Nephron progenitor cell (in vitro differentiated cells): ENCODE measurements around the gene MYOZ3.
A peak's percentile ranks its signal among the peaks of the same experiment; 100 is the strongest.

ENCODE experiments used
- DNase-seq: peaks from one replicate; pipeline ENCODE4 v3.0.0; 2021
- H3K27ac Mint-ChIP-seq: 2 replicates; pipeline ENCODE4 v1.8.0; 2021; ENCODE audit warnings: mild to moderate bottlenecking, moderate library complexity, mixed read lengths
- H3K27me3 Mint-ChIP-seq: 2 replicates; pipeline ENCODE4 v1.8.0; 2021; ENCODE audit warnings: mild to moderate bottlenecking, low read depth, mixed read lengths; ENCODE audit not compliant: poor library complexity
- H3K36me3 Mint-ChIP-seq: 2 replicates; pipeline ENCODE4 v1.8.0; 2021; ENCODE audit warnings: low read depth, mixed read lengths
- H3K4me1 Mint-ChIP-seq: 2 replicates; pipeline ENCODE4 v1.8.0; 2021; ENCODE audit warnings: mixed read lengths
- H3K4me3 Mint-ChIP-seq: 2 replicates; pipeline ENCODE4 v1.8.0; 2021; ENCODE audit warnings: mild to moderate bottlenecking, moderate library complexity, mixed read lengths
- H3K9me3 Mint-ChIP-seq: 2 replicates; pipeline ENCODE4 v1.8.0; 2021; ENCODE audit warnings: mild to moderate bottlenecking, moderate library complexity, mixed read lengths
- TF ChIP-seq, protein P1 (sequence below): fragments of 200-600 bp; sonication (generic); IDR thresholded peaks from 2 replicates; pipeline ENCODE4 v1.5.0; 2021; ENCODE audit warnings: antibody characterized with exemption

The MYOZ3 gene

DNA sequence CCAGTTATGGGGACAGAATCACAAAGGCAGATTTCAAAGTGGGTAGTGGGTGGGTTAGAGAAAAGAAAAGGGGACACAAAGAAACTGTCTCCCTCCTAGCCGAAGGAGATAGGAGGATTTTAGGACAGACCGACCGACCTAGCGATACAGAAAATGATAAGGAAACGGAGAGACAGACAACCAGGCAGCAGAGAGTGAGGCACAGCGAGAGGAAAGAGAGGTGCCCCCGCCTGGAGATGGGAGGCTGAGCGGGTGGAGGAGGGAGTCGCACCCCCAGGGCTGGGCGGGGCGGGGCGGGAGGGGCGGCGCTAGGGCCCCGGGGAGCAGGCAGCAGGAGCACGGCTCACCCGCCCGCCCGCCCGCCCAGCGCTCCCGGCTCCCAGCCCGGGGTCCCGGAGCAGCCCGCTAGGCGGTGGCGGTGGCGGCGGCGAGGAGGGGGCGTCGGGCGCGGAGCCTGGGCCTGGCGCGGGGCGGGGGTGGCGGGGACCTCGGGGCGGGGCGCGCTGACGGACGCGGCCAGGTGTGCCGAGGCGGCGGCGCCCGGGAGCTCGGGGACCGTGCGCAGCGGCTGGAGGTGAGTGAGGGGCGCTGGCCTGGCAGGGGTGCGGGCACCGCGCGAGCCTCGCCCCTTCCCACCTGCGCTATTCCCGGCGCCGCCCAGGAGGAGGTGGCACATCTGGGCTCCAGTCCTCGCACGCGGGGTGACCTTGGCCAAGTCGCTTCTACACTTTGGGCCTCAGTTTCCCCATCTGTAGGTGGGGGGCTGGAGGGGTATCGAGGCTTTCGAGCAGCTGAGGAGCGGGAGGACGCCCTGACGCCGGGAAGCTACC lies 36.5 kb upstream of the MYOZ3 start:
- peaks cover 30% of the 10 kb centered on the region for H3K4me1 Mint-ChIP-seq
- no peaks in the 10 kb centered on the region for H3K36me3 Mint-ChIP-seq
- no peak overlapping the region for H3K27ac Mint-ChIP-seq
- H3K4me3 Mint-ChIP-seq: peak overlapping the region; percentile 86
- TF ChIP-seq, protein P1, sequence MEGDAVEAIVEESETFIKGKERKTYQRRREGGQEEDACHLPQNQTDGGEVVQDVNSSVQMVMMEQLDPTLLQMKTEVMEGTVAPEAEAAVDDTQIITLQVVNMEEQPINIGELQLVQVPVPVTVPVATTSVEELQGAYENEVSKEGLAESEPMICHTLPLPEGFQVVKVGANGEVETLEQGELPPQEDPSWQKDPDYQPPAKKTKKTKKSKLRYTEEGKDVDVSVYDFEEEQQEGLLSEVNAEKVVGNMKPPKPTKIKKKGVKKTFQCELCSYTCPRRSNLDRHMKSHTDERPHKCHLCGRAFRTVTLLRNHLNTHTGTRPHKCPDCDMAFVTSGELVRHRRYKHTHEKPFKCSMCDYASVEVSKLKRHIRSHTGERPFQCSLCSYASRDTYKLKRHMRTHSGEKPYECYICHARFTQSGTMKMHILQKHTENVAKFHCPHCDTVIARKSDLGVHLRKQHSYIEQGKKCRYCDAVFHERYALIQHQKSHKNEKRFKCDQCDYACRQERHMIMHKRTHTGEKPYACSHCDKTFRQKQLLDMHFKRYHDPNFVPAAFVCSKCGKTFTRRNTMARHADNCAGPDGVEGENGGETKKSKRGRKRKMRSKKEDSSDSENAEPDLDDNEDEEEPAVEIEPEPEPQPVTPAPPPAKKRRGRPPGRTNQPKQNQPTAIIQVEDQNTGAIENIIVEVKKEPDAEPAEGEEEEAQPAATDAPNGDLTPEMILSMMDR: no peak
- no peaks in the 10 kb centered on the region for H3K9me3 Mint-ChIP-seq
- DNase-seq: peak; percentile 76
- H3K27me3 Mint-ChIP-seq: peaks cover 25% of the 10 kb centered on the region

DNA sequence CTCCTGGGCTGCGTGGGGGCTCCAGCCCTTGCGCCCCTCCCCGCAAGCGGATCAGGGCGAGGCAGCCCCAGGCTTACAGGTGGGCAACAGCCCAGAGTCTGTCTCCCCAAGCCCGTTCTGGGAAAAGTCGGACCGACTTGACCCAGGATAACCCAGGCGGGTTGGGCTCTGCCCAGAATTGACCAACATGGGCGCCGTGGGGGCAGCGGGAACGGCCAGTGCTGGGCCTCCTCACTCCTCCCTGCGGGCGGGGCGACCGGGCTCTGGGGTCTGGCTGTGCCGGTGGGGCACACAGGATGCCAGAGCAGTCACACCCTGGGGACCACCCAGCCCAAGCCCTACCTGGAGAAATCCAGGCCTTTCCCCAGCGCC lies 35.9 kb upstream of the MYOZ3 start:
- TF ChIP-seq, protein P1: no peak
- H3K4me3 Mint-ChIP-seq: no peak overlapping the region
- H3K27ac Mint-ChIP-seq: no peak overlapping the region
- no peaks in the 10 kb centered on the region for H3K9me3 Mint-ChIP-seq
- H3K4me1 Mint-ChIP-seq: peaks cover 24% of the 10 kb centered on the region
- peaks cover 25% of the 10 kb centered on the region for H3K27me3 Mint-ChIP-seq
- H3K36me3 Mint-ChIP-seq: no peaks in the 10 kb centered on the region
- no peak for DNase-seq

DNA sequence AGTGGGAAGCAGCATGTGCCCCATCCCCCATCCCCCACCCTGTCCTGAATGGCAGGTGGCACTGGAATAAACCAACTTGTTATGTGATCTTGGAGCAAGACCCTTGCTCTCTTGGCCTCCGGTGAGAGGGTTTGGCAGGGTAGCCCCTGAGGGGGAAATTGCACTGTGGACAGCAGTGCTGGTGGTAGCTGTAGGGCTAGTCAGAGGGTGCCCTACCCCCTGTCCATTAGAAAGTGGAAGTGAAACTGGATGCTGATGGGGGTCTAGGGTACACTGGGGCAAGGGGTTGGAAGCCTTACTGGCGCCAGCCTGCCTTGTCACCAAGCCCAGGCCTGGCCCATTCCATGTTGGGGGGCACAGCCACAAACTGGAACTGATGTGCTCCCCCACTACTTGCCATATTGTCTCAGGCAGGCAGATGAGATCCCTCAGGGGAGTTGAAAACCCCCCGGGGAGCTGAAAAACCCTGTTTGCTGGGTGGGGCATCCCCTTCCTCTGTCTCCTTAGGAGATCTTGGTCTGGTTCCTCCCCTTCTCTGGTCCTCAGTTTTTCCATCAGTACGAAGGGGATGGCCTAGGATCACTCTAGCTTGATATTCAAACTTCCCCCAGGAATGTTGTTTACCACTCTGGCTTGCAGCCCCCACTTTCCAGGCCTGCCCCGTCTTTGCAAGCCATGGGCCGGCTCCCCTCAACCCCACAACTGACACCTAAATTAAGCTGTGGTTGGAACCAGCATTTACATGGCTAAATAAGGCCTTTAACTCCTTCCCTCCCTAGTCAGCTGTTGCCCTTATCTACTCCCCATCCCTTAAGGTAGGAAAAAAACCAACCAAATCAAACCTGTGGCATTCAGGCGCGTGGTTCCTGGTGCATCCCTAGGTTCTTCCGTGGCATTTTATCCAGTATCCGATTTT lies 35.0 kb upstream of the MYOZ3 start:
- H3K27me3 Mint-ChIP-seq: peaks cover 28% of the 10 kb centered on the region
- H3K27ac Mint-ChIP-seq: peak overlapping the region; percentile 62
- no peaks in the 10 kb centered on the region for H3K9me3 Mint-ChIP-seq
- TF ChIP-seq, protein P1: no peak
- no peaks in the 10 kb centered on the region for H3K36me3 Mint-ChIP-seq
- no peak for DNase-seq
- H3K4me1 Mint-ChIP-seq: peaks cover 28% of the 10 kb centered on the region
- H3K4me3 Mint-ChIP-seq: peak overlapping the region; percentile 62

DNA sequence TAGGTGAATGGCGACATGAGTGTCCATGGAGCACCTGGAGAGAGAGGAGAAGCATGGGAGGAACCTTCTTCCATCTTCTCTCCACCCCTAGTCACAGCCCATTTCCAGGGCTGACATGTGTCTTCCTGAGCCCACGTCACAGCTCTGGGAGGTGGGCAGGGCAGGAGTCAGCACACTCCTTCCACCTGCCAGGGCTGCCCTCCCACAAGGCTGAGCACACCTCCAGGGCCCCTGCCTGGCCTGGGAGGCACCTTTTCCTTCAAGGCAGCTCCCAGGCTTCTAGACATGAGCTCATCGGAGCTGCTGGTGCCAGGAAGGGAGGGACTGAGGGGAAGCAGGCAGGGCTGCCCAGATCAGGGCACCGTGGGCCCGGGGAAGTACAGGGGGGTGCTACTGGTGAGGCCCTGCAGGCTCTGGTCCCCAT lies 34.2 kb upstream of the MYOZ3 start:
- H3K4me1 Mint-ChIP-seq: peaks cover 34% of the 10 kb centered on the region
- no peaks in the 10 kb centered on the region for H3K9me3 Mint-ChIP-seq
- DNase-seq: no peak
- H3K27ac Mint-ChIP-seq: no peak overlapping the region
- TF ChIP-seq, protein P1: no peak
- H3K36me3 Mint-ChIP-seq: no peaks in the 10 kb centered on the region
- H3K27me3 Mint-ChIP-seq: peaks cover 28% of the 10 kb centered on the region
- no peak overlapping the region for H3K4me3 Mint-ChIP-seq

DNA sequence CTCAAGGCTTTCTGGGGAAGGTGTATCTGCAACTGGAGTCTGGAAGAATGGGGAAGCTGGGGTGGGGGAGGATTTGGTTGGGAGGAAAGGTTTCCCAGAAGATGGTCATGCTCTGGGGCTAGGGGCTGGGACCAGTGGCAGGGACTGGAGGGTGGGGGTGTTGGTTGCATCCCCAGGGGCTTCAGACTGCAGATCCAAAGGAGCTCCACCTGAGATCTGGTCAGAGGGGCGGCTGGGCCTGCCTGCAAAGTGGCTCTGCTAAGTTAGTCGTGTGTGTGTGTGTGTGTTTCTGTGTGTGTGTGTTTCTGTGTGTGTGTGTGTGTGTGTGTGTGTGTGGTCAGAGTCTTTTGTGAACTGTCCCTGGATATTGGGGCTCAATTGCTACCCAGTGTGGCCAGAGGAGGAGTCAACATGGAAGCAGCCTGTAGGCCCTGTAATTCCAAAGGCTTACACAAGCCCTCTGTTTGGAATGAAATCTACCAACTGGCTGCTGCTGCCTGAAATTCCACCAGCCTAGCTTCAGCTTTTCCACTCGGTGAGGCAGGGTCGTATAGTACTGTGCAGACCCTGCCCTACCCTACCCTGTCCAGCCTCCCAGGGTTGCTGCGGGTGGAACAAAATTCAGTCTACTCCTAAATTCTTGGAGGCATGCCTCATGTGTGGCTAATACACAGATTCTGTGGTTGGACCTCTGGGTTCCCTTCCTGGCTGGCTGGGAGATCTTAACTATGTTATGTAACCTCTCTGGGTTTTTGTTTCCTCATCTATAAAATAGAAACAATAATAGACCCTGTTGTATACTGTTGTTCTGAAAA lies 33.1 kb upstream of the MYOZ3 start:
- Mint-ChIP-seq H3K4me3 (no peak overlapping the region), H3K4me1 (peaks cover 37% of the 10 kb centered on the region)
- DNase-seq: no peak

More for the DNA sequence above, 33.1 kb upstream of the MYOZ3 start:
- peak overlapping the region; percentile 11 for H3K27ac Mint-ChIP-seq
- TF ChIP-seq, protein P1: no peak
- no peaks in the 10 kb centered on the region for H3K36me3 Mint-ChIP-seq
- H3K9me3 Mint-ChIP-seq: no peaks in the 10 kb centered on the region
- H3K27me3 Mint-ChIP-seq: peaks cover 28% of the 10 kb centered on the region
